SK-N-MC (cell line): Measurements from ENCODE around the gene TNFRSF17.

Experiments
- DNase-seq: peaks from one replicate; pipeline ENCODE4 v3.0.0-alpha.2; 2011; ENCODE audit warnings: low read depth, low spot score
- H3K27ac ChIP-seq: fragments of 200-600 bp; sonication (generic); 2 replicates; pipeline ENCODE4 v1.5.1; 2016; ENCODE audit warnings: mixed run types
- H3K36me3 ChIP-seq: fragments of 200-600 bp; sonication (generic); 2 replicates; pipeline ENCODE4 v1.6.1; 2017; ENCODE audit warnings: antibody characterized with exemption, low read length, mixed read lengths; ENCODE audit not compliant: insufficient read depth
- H3K4me3 ChIP-seq: fragments of 200-600 bp; sonication (generic); 2 replicates; pipeline ENCODE4 v1.5.1; 2016
- H3K9ac ChIP-seq: fragments of 200-600 bp; sonication (generic); 2 replicates; pipeline ENCODE4 v1.8.0; 2017; ENCODE audit warnings: mixed run types, mixed read lengths; ENCODE audit not compliant: insufficient read length
- H3K9me3 ChIP-seq: fragments of 200-600 bp; sonication (generic); 2 replicates; pipeline ENCODE4 v1.6.1; 2017; ENCODE audit warnings: low read depth, mild to moderate bottlenecking, antibody characterized with exemption, low read length, moderate library complexity, mixed read lengths
- EZH2 ChIP-seq: fragments of 200-600 bp; sonication (generic); IDR thresholded peaks from one replicate; pipeline ENCODE4 v1.6.1; 2017; ENCODE audit warnings: antibody characterized with exemption
- FOXP2 ChIP-seq: optimal IDR thresholded peaks from 2 replicates; pipeline ENCODE3; 2011; ENCODE audit warnings: mild to moderate bottlenecking, moderate library complexity; ENCODE audit not compliant: insufficient read depth; ENCODE audit errors: extremely low read length, control extremely low read depth
- POLR2AphosphoS5 ChIP-seq: IDR thresholded peaks from 2 replicates; pipeline ENCODE4 v1.6.1; 2012; ENCODE audit warnings: mild to moderate bottlenecking, low read depth, low read length, borderline replicate concordance

Gene TNFRSF17

DNA sequence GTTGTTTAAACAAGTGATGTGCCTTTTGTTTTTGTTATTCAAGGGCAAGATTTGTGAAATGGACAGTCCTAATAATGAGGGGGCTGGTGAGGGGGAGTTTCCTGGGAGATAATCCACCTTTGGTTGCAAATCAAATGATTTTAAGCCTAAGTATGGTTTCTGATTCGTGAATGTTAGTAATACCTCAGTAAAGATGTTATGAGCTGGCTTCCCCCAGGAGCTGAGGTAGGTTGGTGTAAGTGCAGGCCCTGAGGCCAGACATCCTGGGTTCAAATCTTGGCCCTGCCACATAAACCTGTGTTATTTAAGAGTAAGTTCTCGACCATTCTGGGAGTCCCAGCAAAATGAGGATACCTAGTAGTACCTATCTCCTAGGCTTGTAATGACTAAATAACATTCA, 13.1 kb downstream of the TNFRSF17 start:
- Histone ChIP-seq H3K36me3 (no peaks in the 10 kb centered on the region), H3K9me3 (no peaks in the 10 kb centered on the region), H3K9ac (no peak overlapping the region), H3K27ac (no peak overlapping the region), H3K4me3 (no peak overlapping the region)
- no peak for DNase-seq
- TF ChIP-seq FOXP2 (no peak), POLR2AphosphoS5 (no peak), EZH2 (no peak)

DNA sequence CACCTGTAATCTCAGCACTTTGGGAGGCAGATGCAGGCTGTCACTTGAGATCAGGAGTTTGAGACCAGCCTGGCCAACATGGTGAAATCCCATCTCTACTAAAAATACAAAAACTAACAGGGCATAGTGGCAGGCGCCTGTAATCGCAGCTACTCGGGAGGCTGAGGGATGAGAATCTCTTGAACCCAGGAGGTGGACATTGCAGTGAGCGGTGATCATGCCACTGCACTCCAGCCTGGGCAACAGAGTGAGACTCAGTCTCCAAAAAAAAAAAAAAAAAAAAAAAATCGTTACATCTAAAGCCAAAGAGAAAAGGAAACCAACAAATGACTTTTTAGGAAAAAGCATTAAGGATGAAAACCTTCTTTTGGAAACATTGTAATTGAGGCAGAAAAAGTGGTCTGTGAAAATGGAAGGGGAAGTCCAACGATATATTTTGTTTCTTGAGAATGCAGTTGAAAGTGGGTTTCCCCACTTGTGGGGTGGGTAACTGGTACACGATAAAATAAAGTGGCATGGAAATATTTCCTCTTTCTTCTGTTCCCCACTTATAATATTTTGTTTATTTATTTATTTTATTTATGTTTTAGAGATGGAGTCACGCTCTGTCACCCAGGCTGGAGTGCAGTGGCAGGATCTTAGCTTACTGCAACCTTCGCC, 14.1 kb downstream of the TNFRSF17 start:
- no peaks in the 10 kb centered on the region for H3K36me3 ChIP-seq
- TF ChIP-seq EZH2 (no peak), POLR2AphosphoS5 (no peak), FOXP2 (no peak)
- no peak overlapping the region for H3K9ac ChIP-seq

DNA sequence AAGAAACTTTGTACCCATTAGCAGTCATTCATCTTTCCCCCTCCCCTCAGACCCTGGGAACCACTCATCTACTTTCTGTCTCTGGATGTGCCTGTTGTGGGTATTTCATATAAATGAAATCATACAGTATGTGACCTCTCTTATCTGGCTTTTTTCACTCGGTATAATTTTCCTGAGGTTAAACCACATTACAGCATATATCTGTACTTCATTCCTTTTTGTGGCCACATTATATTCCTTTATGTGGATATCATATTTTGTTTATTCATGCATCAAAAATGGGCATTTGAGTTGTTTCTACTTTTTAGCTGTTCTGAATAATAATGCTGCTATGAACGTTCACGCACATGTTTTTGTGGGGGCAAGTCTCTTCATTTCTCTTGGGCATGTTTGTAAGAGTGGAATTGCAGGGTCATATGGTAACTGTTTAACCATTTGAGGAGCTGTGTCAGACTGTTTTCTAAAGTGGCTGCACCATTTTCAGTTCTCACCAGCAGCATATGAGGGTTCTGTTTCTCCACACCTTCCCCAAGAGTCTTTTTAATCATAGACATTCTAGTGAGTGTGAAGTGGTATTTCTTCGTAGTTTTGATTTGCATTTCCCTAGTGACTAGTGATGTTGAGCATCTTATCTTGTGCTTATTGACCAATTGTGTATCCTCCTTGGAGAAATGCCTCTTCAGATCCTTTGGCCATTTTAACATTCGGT, 15.3 kb downstream of the TNFRSF17 start:
- no peaks in the 10 kb centered on the region for H3K9me3 ChIP-seq
- H3K4me3 ChIP-seq: no peak overlapping the region
- no peak for DNase-seq
- H3K27ac ChIP-seq: no peak overlapping the region
- no peak for TF ChIP-seq POLR2AphosphoS5
- TF ChIP-seq FOXP2: no peak
- no peak for TF ChIP-seq EZH2
- H3K9ac ChIP-seq: no peak overlapping the region
- no peaks in the 10 kb centered on the region for H3K36me3 ChIP-seq

More for the DNA sequence above, 14.1 kb downstream of the TNFRSF17 start:
- Histone ChIP-seq H3K27ac (no peak overlapping the region), H3K4me3 (no peak overlapping the region), H3K9me3 (no peaks in the 10 kb centered on the region)
- DNase-seq: no peak

DNA sequence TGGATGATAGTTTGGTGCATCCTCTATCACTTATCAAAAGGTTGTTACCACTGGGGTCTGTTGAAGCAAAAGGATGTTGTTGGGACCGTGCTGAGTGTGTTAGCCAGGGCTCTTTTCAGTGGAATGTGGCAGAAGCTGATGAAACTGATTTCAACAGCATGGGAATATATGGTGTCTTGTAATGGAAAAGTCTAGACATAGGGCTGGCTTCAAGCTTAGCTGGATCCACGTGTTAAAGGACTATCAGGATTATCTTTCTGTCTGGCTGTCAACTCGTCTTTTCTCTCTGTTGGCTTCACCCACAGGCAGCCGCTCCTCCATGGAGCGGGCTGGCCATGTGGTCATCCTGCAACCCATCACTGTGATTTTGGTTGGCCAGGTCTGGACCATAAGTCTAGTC, 20.2 kb downstream of the TNFRSF17 start:
- Histone ChIP-seq H3K9me3 (no peaks in the 10 kb centered on the region), H3K27ac (no peak overlapping the region), H3K36me3 (no peaks in the 10 kb centered on the region), H3K9ac (no peak overlapping the region), H3K4me3 (no peak overlapping the region)
- TF ChIP-seq FOXP2 (no peak), POLR2AphosphoS5 (no peak), EZH2 (no peak)
- no peak for DNase-seq

DNA sequence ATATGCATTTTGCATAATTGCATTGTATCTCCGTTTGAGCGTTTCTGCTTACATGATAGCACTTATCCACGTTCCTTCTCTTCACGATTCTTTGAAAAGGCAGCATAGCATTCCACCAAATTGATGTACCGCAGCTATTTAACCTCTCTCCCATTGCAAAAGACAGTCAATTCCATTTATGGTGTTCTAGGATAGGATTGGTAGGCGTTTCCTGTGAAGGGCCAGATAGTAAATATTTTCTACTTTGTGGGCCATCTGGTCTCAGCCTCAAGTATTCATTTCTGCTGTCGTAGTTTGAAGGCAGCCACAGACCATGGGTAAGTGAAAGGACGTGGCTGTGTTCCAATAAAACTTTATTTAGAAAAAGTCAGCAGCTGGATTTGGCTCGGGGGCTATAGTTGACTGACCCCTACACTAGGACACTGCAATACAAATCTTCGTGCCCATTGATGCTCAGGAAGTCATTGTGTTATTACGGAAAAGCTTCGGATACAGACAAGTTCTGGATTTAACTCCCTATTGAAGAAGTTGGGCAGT, 21.6 kb downstream of the TNFRSF17 start:
- Histone ChIP-seq H3K36me3 (no peaks in the 10 kb centered on the region), H3K9me3 (no peaks in the 10 kb centered on the region), H3K27ac (no peak overlapping the region), H3K9ac (no peak overlapping the region), H3K4me3 (no peak overlapping the region)
- DNase-seq: no peak
- TF ChIP-seq POLR2AphosphoS5 (no peak), EZH2 (no peak), FOXP2 (no peak)

DNA sequence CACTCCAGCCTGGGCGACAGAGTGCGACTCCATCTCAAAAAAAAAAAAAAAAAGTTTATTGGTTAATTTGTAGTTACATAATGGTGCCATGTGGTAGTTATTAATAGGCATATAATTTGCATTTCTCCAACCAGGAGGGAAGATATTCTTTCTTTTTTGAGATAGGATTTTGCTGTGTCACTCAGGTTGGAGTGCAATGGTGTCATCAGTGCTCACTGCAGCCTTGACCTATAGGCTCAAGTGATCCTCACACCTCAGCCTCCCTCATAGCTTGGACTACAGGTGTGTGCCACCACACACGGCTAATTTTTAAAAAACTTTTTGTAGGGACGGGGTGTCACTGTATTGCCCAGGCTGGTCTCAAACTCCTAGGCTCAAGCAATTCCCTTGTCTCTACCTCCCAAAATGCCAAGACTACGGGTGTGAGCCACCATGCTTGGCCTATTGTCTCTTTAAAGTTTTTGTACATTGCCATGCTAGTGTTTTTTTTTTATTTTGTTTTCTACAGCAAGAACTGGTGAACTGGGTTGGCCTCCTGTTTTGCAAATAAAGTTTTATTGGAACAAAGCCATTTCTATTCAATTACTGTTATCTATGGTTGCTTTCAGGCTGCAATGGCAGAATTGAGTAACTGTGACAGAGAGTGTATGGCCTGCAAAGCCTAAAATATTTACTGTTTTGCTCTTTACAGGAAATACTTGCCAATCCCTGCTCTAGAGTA, 23.4 kb downstream of the TNFRSF17 start:
- no peaks in the 10 kb centered on the region for H3K36me3 ChIP-seq
- H3K9me3 ChIP-seq: no peaks in the 10 kb centered on the region
- DNase-seq: no peak
- no peak overlapping the region for H3K4me3 ChIP-seq
- no peak overlapping the region for H3K27ac ChIP-seq
- H3K9ac ChIP-seq: no peak overlapping the region
- TF ChIP-seq FOXP2 (no peak), POLR2AphosphoS5 (no peak), EZH2 (no peak)

DNA sequence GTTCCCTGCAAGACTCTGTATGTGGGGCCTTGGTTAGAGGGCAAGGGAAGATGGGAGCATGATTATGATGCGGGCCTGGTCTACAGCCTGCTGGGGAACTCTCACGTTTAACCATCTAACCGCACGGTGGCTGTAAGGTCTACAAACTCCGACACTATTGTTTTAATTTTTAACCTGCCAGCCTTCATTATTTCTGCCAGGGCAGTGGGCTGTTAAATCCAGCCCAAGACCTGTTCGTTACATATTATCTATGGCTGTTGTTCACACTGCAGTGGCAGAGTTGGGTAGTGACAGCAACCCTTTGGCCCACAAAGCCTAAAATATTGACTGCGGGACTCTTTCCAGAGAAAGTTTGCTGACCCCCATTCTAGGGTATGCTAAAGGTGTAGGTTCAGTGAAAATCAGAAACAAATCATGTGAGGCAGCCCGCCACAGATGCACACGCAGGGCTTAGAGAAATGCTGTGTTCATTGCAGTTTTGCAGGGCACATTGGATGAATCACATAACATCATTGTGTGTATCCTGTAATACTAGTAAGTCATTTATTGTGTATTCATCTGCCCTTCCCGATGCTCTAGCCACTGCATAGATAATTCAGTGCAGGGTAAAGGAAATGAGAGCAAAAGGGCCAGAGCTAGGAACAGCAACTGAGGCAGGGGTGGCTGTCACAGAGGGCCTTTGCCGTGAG, 25.8 kb downstream of the TNFRSF17 start:
- TF ChIP-seq POLR2AphosphoS5 (no peak), FOXP2 (no peak)
- no peak overlapping the region for H3K27ac ChIP-seq
- DNase-seq: no peak
- H3K36me3 ChIP-seq: no peaks in the 10 kb centered on the region
- H3K9me3 ChIP-seq: no peaks in the 10 kb centered on the region
- H3K9ac ChIP-seq: no peak overlapping the region
- no peak overlapping the region for H3K4me3 ChIP-seq
